ENCODE results near the gene PEX5L. TPM values are rescaled to one million over a fixed set of nuclear protein-coding genes. Genes with fewer than 3 reads are reported as not detected.

Gene PEX5L
- total RNA-seq, 1 experiment from 2014 or later, result not detected

DNA sequence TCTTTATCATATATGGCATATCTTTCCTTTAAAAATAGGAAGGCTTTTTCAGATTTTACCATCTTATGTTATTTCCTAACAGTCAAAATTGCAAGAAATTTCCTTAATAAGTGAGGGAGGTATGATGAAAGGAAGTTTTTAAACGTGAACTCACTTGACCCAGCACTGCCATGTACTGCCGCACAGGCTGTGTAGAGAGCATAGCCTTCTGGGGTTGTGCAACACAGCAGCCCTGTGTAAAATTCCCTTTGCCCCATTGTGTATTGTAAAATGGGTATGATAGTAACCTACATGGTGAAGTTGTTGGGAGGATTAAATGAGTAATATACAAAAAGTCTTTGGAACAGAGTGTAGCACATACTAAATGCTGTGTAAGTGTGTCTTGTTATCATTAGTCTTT is 78.6 kb downstream of the PEX5L start:
- Histone ChIP-seq H3K27me3 (ENCODE audit: insufficient read depth, low read length) (peaks cover 48% of the 10 kb centered on the region), H3K36me3 (ENCODE audit: control insufficient read depth in 1 of 2, insufficient read depth in 2 of 2, low read length in 2 of 2) (no peaks in the 10 kb centered on the region), H3K4me3 (replicated peaks in 1 of 2; ENCODE audit: low read depth in 1 of 2, low read length in 2 of 2) (no peak overlapping the region), H4K20me1 (ENCODE audit: insufficient read depth) (no peaks in the 10 kb centered on the region), H2AFZ (ENCODE audit: low read depth, low read length, poor library complexity, severe bottlenecking) (no peak overlapping the region), H3K27ac (ENCODE audit: low read depth, low read length) (no peak overlapping the region), H3K79me2 (ENCODE audit: insufficient read depth, low read length) (no peaks in the 10 kb centered on the region), H3K4me1 (ENCODE audit: control insufficient read depth in 1 of 2, insufficient read depth in 2 of 2, low read length in 2 of 2) (no peaks in the 10 kb centered on the region), H3K9me2 (ENCODE audit: insufficient read depth) (no peaks in the 10 kb centered on the region), H3K9ac (ENCODE audit: low read length) (no peak overlapping the region), H3K4me2 (ENCODE audit: low read length) (no peak overlapping the region), H3K9me3 (ENCODE audit: control insufficient read depth in 1 of 2, insufficient read depth in 1 of 2, low read depth in 1 of 2, low read length in 2 of 2) (no peaks in the 10 kb centered on the region)
- TF ChIP-seq ELF1 (IDR thresholded peaks at IDR 0.05; ENCODE audit: borderline replicate concordance, low read depth), result no peak
- TF ChIP-seq, protein P1, sequence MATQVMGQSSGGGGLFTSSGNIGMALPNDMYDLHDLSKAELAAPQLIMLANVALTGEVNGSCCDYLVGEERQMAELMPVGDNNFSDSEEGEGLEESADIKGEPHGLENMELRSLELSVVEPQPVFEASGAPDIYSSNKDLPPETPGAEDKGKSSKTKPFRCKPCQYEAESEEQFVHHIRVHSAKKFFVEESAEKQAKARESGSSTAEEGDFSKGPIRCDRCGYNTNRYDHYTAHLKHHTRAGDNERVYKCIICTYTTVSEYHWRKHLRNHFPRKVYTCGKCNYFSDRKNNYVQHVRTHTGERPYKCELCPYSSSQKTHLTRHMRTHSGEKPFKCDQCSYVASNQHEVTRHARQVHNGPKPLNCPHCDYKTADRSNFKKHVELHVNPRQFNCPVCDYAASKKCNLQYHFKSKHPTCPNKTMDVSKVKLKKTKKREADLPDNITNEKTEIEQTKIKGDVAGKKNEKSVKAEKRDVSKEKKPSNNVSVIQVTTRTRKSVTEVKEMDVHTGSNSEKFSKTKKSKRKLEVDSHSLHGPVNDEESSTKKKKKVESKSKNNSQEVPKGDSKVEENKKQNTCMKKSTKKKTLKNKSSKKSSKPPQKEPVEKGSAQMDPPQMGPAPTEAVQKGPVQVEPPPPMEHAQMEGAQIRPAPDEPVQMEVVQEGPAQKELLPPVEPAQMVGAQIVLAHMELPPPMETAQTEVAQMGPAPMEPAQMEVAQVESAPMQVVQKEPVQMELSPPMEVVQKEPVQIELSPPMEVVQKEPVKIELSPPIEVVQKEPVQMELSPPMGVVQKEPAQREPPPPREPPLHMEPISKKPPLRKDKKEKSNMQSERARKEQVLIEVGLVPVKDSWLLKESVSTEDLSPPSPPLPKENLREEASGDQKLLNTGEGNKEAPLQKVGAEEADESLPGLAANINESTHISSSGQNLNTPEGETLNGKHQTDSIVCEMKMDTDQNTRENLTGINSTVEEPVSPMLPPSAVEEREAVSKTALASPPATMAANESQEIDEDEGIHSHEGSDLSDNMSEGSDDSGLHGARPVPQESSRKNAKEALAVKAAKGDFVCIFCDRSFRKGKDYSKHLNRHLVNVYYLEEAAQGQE (IDR thresholded peaks at IDR 0.05; ENCODE audit: low read depth), result no peak
- no peak for TF ChIP-seq CEBPB (IDR thresholded peaks at IDR 0.05; ENCODE audit: low read depth)
- TF ChIP-seq POLR2A (IDR thresholded peaks at IDR 0.05; ENCODE audit: borderline replicate concordance, extremely low read depth, insufficient read depth, insufficient read length), result no peak
- TF ChIP-seq FOSL1 (IDR thresholded peaks at IDR 0.05; ENCODE audit: low read depth), result no peak
- no peak for TF ChIP-seq SP1 (IDR thresholded peaks at IDR 0.05; ENCODE audit: low read depth)
- no peak for TF ChIP-seq EGR1 (IDR thresholded peaks at IDR 0.05; ENCODE audit: low read depth)
- no peak for TF ChIP-seq SIN3A (IDR thresholded peaks at IDR 0.05; ENCODE audit: low read depth)
- TF ChIP-seq EZH2phosphoT487 (IDR thresholded peaks at IDR 0.05; ENCODE audit: borderline replicate concordance), result no peak
- no peak for TF ChIP-seq ZFX (IDR thresholded peaks at IDR 0.05)
- TF ChIP-seq, protein P2, sequence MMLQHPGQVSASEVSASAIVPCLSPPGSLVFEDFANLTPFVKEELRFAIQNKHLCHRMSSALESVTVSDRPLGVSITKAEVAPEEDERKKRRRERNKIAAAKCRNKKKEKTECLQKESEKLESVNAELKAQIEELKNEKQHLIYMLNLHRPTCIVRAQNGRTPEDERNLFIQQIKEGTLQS (IDR thresholded peaks at IDR 0.05), result no peak
- no peak for TF ChIP-seq YY1 (IDR thresholded peaks at IDR 0.05; ENCODE audit: extremely low read depth, insufficient replicate concordance, low read depth, low read length)
- no peak for TF ChIP-seq EZH2 (IDR thresholded peaks at IDR 0.05)
- TF ChIP-seq POLR2AphosphoS5 (IDR thresholded peaks at IDR 0.05; ENCODE audit: low read depth, low read length), result no peak
- TF ChIP-seq RAD21 (IDR thresholded peaks at IDR 0.05; ENCODE audit: low read depth), result no peak
- no TSS peak for BruUV-seq (replicated peaks)
- ChIA-PET CTCF (no interaction called here), RAD21 (ENCODE audit: low non-redundant PET in 1 of 2, low total read pairs in 2 of 2, uncharacterized antibody in 2 of 2, unreplicated experiment in 2 of 2) (no interaction called here), POLR2A (no interaction called here)
- intact Hi-C loops (cut with micrococcal nuclease), result no loop called here
- DNase-seq (ENCODE audit: low read depth, low spot score), result no peak
- no peak for ATAC-seq

Data from HCT116 (cell line).